K562 (cell line): ENCODE results near the gene NFAM1. TPM values are rescaled to one million over a fixed set of nuclear protein-coding genes. Genes with fewer than 3 reads are reported as not detected.
A peak's percentile ranks its signal among the peaks of the same experiment; 100 is the strongest.

Experiments used
- ARID2 ChIP-seq: fragments of 450-650 bp; IDR thresholded peaks from 2 replicates; pipeline ENCODE4 v1.6.1; 2017; ENCODE audit warnings: antibody characterized with exemption, mild to moderate bottlenecking
- BCOR ChIP-seq: fragments of 450-650 bp; IDR thresholded peaks from 2 replicates; pipeline ENCODE4 v1.6.1; 2016
- E2F8 ChIP-seq: fragments of 450-650 bp; IDR thresholded peaks from 2 replicates; pipeline ENCODE4 v1.7.1; 2018; ENCODE audit warnings: mild to moderate bottlenecking, low read depth; ENCODE audit not compliant: partially characterized antibody
- ELK3 ChIP-seq: fragments of 450-650 bp; formaldehyde crosslinking; IDR thresholded peaks from 2 replicates; pipeline ENCODE4 v1.4.0; 2020; ENCODE audit warnings: mild to moderate bottlenecking
- PBX2 ChIP-seq, 2 experiments: IDR thresholded peaks in 1 of 2; conservative IDR thresholded peaks in 1 of 2; 2 replicates each; pipeline ENCODE4 v1.6.1; 2016; ENCODE audit warnings: low read depth in 2 of 2, mild to moderate bottlenecking in 1 of 2, missing compliant biosample characterization in 1 of 2, missing genetic modification characterization in 1 of 2, moderate library complexity in 1 of 2
- REST ChIP-seq, 2 experiments: fragments of 450-650 bp; formaldehyde crosslinking in 1 of 2; IDR thresholded peaks; 2 replicates each; pipeline versions ENCODE4 v1.4.0 to v1.6.1; 2014 to 2020; ENCODE audit warnings: mild to moderate bottlenecking in 2 of 2, borderline replicate concordance in 1 of 2, low read depth in 1 of 2
- TFAP4 ChIP-seq: sonication (generic); formaldehyde crosslinking; IDR thresholded peaks from 2 replicates; pipeline ENCODE4 v1.8.0; 2022; ENCODE audit warnings: missing genetic modification reagents, mild to moderate bottlenecking, moderate library complexity, borderline replicate concordance
- ZNF282 ChIP-seq: sonication (generic); formaldehyde crosslinking; IDR thresholded peaks from 2 replicates; pipeline ENCODE4 v1.8.1; 2023; ENCODE audit warnings: missing genetic modification reagents
- ZNF583 ChIP-seq: fragments of 250-450 bp; sonication (Bioruptor Pico); IDR thresholded peaks from 2 replicates; pipeline ENCODE4 v1.4.0; 2020
- ZNF668 ChIP-seq: fragments of 250-450 bp; sonication (Bioruptor Pico); IDR thresholded peaks from 2 replicates; pipeline ENCODE4 v1.8.0; 2022; ENCODE audit warnings: mild to moderate bottlenecking, inconsistent platforms
- polyA plus RNA-seq, 8 experiments: library from polyadenylated mRNA; depleted of rRNA in 4 of 8; stranded (reverse) in 5 of 8; unstranded in 3 of 8; fragments of >200 nt; fragmentation: Nextera tagmentation in 2 of 8; fragmentation: Illumina TruSeq in 1 of 8; extraction: Ambion mirVana in 2 of 8; extraction: Trizol in 1 of 8; gene quantifications; 2 replicates each; pipeline versions ENCODE4 v1.2.1 to v1.2.3, GENCODE V29; 2011 to 2014; ENCODE audit warnings: inconsistent platforms in 1 of 8, missing spikeins in 1 of 8
- total RNA-seq, 7 experiments: library from RNA; depleted of rRNA in 6 of 7; stranded (reverse); fragments of >200 nt in 6 of 7; fragmentation: Illumina TruSeq in 2 of 7; extraction: Trizol in 2 of 7; gene quantifications; 2 replicates each; pipeline versions ENCODE4 v1.2.1 to v1.2.3, GENCODE V29; 2011 to 2021; ENCODE audit warnings: low replicate concordance in 1 of 7

Gene NFAM1
- total and polyA plus RNA-seq, 9 of the 15 experiments (the other 6 are each of a cell fraction or from before 2014, with no cell fraction given), result 0.01 to 0.18 (median 0.03) TPM; not detected in 5

GRCh38 chr22:42437488-42438292, 5.5 kb upstream of the NFAM1 start (continued):
- TF ChIP-seq REST (IDR thresholded peaks at IDR 0.05; ENCODE audit: borderline replicate concordance) (peak; percentile 92), REST (CRISPR knock-in tag; IDR thresholded peaks at IDR 0.05; ENCODE audit: low read depth) (no peak), ARID2 (peak; percentile 85), TFAP4 (CRISPR knock-in tag) (peak; percentile 72; the same call in 1 of the 2 replicates), E2F8 (no peak), BCOR (no peak), ZNF282 (CRISPR knock-in tag) (no peak), ELK3 (CRISPR knock-in tag) (no peak), PBX2 (CRISPR knock-in tag; IDR thresholded peaks at IDR 0.05; ENCODE audit: low read depth) (no peak), PBX2 (tag; conservative IDR thresholded peaks at IDR 0.05; ENCODE audit: low read depth) (no peak), ZNF668 (no peak), ZNF583 (CRISPR knock-in tag) (no peak)
